H1 (cell line): ENCODE measurements around the gene UNC5B. TPM values are rescaled to one million over a fixed set of nuclear protein-coding genes. Genes with fewer than 3 reads are reported as not detected.

Experiments used
- CTCF ChIA-PET: fragments of 300-600 bp; sonication (Branson Sonifier 250); formaldehyde crosslinking; loops from one replicate; lab custom pipeline; 2021; ENCODE audit not compliant: partially characterized antibody; lab: Charles Lee
- POLR2A ChIA-PET: fragments of 300-600 bp; sonication (Branson Sonifier 250); formaldehyde crosslinking; loops from one replicate; lab custom pipeline; 2021; ENCODE audit warnings: inconsistent platforms; ENCODE audit not compliant: partially characterized antibody; lab: Charles Lee
- DNase-seq, 2 experiments: peaks; one replicate each; pipeline versions ENCODE4 v3.0.0 to v3.0.0-alpha.2; 2010 to 2022; ENCODE audit warnings: low spot score in 2 of 2, low read depth in 1 of 2, mixed read lengths in 1 of 2
- FAIRE-seq: peaks from 2 replicates; lab custom pipeline; 2011; peaks lifted over from hg19 to GRCh38; lab: Jason Lieb, UNC
- H2AFZ ChIP-seq: 2 replicates; pipeline ENCODE4 v1.8.1; 2012; ENCODE audit warnings: low read length, inconsistent platforms
- H2AK5ac ChIP-seq: 2 replicates; pipeline ENCODE4 v1.6.1; 2013; ENCODE audit warnings: low read depth, low read length
- H2BK120ac ChIP-seq: replicated peaks from 2 replicates; pipeline ENCODE3; 2013; ENCODE audit warnings: low read depth, low read length, inconsistent platforms
- H2BK12ac ChIP-seq: 2 replicates; pipeline ENCODE4 v1.6.1; 2013; ENCODE audit warnings: low read depth, low read length
- H2BK15ac ChIP-seq: 2 replicates; pipeline ENCODE4 v1.6.1; 2013; ENCODE audit warnings: low read length
- H2BK20ac ChIP-seq: 2 replicates; pipeline ENCODE4 v1.6.1; 2013; ENCODE audit warnings: low read length
- H2BK5ac ChIP-seq: 2 replicates; pipeline ENCODE4 v1.6.1; 2013; ENCODE audit warnings: low read depth, low read length
- H3K14ac ChIP-seq: 2 replicates; pipeline ENCODE4 v1.6.1; 2013; ENCODE audit warnings: inconsistent platforms; ENCODE audit not compliant: insufficient read length
- H3K18ac ChIP-seq: 2 replicates; pipeline ENCODE4 v1.6.1; 2013; ENCODE audit warnings: low read length; ENCODE audit errors: extremely low read depth
- H3K23ac ChIP-seq: 2 replicates; pipeline ENCODE4 v1.6.1; 2013; ENCODE audit warnings: inconsistent platforms; ENCODE audit not compliant: insufficient read length
- H3K23me2 ChIP-seq: 2 replicates; pipeline ENCODE4 v1.6.1; 2013; ENCODE audit warnings: low read depth, low read length
- H3K27ac ChIP-seq: 2 replicates; pipeline ENCODE4 v1.6.1; 2011; ENCODE audit warnings: low read depth, low read length, inconsistent platforms
- H3K27me3 ChIP-seq, 4 experiments: replicated peaks in 1 of 4; 1 replicate in 1 of 4; 2 replicates in 3 of 4; pipeline versions ENCODE4 v1.6.1 to v1.8.1; 2011 to 2013; ENCODE audit warnings: low read length in 3 of 4, mild to moderate bottlenecking in 3 of 4, inconsistent platforms in 2 of 4, mixed read lengths in 2 of 4, moderate library complexity in 1 of 4; ENCODE audit not compliant: control insufficient read depth in 3 of 4, insufficient read depth in 3 of 4; ENCODE audit errors: extremely low read depth in 1 of 4
- H3K36me3 ChIP-seq, 4 experiments: 2 replicates each; pipeline versions ENCODE4 v1.6.1 to v1.8.1; 2011 to 2013; ENCODE audit warnings: mild to moderate bottlenecking in 4 of 4, low read length in 3 of 4, moderate library complexity in 2 of 4, control low read depth in 1 of 4, inconsistent platforms in 1 of 4; ENCODE audit not compliant: insufficient read depth in 4 of 4, control insufficient read depth in 2 of 4
- H3K4ac ChIP-seq: replicated peaks from 2 replicates; pipeline ENCODE3; 2013; ENCODE audit warnings: low read length, low read depth, mixed read lengths, inconsistent platforms; ENCODE audit not compliant: insufficient read length
- H3K4me1 ChIP-seq, 4 experiments: replicated peaks in 1 of 4; 1 replicate in 1 of 4; 2 replicates in 3 of 4; pipeline versions ENCODE4 v1.6.1 to v1.8.1; 2011 to 2013; ENCODE audit warnings: low read length in 3 of 4, inconsistent platforms in 2 of 4, mixed read lengths in 1 of 4; ENCODE audit not compliant: insufficient read depth in 4 of 4, control insufficient read depth in 3 of 4
- H3K4me2 ChIP-seq, 2 experiments: 2 replicates each; pipeline versions ENCODE4 v1.6.1 to v1.8.1; 2011 to 2013; ENCODE audit warnings: low read depth in 2 of 2, low read length in 2 of 2, control low read depth in 1 of 2, inconsistent platforms in 1 of 2, mild to moderate bottlenecking in 1 of 2; ENCODE audit not compliant: insufficient read depth in 1 of 2
- H3K4me3 ChIP-seq, 4 experiments: fragments of 200-600, 300-600 bp in 1 of 4; sonication (generic), shearing (Covaris generic), sonication (Bioruptor Twin) in 1 of 4; 2 replicates each; pipeline versions ENCODE4 v1.5.1 to v1.8.1; 2011 to 2016; ENCODE audit warnings: low read length in 4 of 4, low read depth in 3 of 4, control low read depth in 2 of 4, inconsistent platforms in 2 of 4, mild to moderate bottlenecking in 2 of 4, mixed read lengths in 1 of 4, moderate library complexity in 1 of 4; ENCODE audit not compliant: insufficient read depth in 2 of 4; ENCODE audit errors: extremely low read depth in 1 of 4
- H3K56ac ChIP-seq: replicated peaks from 2 replicates; pipeline ENCODE3; 2013; ENCODE audit warnings: low read depth, mild to moderate bottlenecking, mixed read lengths, low read length, inconsistent platforms; ENCODE audit not compliant: insufficient read length
- H3K79me1 ChIP-seq: 2 replicates; pipeline ENCODE4 v1.6.1; 2013; ENCODE audit warnings: low read depth, low read length, control low read depth
- H3K79me2 ChIP-seq, 2 experiments: 2 replicates each; pipeline versions ENCODE4 v1.6.1 to v1.8.1; 2012 to 2013; ENCODE audit warnings: low read length in 2 of 2, mild to moderate bottlenecking in 2 of 2, inconsistent platforms in 1 of 2; ENCODE audit not compliant: insufficient read depth in 2 of 2, control insufficient read depth in 1 of 2
- H3K9ac ChIP-seq, 4 experiments: replicated peaks in 1 of 4; 1 replicate in 1 of 4; 2 replicates in 3 of 4; pipeline versions ENCODE4 v1.6.1 to v1.8.1; 2011 to 2013; ENCODE audit warnings: low read depth in 3 of 4, low read length in 3 of 4, control low read depth in 2 of 4, mild to moderate bottlenecking in 2 of 4, moderate library complexity in 2 of 4, inconsistent platforms in 1 of 4; ENCODE audit errors: extremely low read depth in 1 of 4
- H3K9me3 ChIP-seq, 2 experiments: 2 replicates each; pipeline versions ENCODE4 v1.6.1 to v1.8.1; 2012 to 2013; ENCODE audit warnings: mild to moderate bottlenecking in 2 of 2, moderate library complexity in 2 of 2, control low read depth in 1 of 2, inconsistent platforms in 1 of 2, low read depth in 1 of 2, low read length in 1 of 2, mixed read lengths in 1 of 2; ENCODE audit not compliant: insufficient read depth in 2 of 2
- H4K20me1 ChIP-seq, 2 experiments: replicated peaks in 1 of 2; 2 replicates each; pipeline versions ENCODE3 to v1.8.1; 2011 to 2013; ENCODE audit warnings: inconsistent platforms in 2 of 2, low read length in 2 of 2, mild to moderate bottlenecking in 1 of 2; ENCODE audit not compliant: insufficient read depth in 2 of 2, control insufficient read depth in 1 of 2
- H4K5ac ChIP-seq: 2 replicates; pipeline ENCODE4 v1.6.1; 2013; ENCODE audit warnings: low read length, low read depth, mixed read lengths, inconsistent platforms; ENCODE audit not compliant: insufficient read length
- H4K8ac ChIP-seq: 2 replicates; pipeline ENCODE4 v1.8.0; 2013; ENCODE audit warnings: mild to moderate bottlenecking, moderate library complexity, low read length, inconsistent platforms; ENCODE audit not compliant: insufficient read depth; ENCODE audit errors: extremely low read depth
- H4K91ac ChIP-seq: replicated peaks from 2 replicates; pipeline ENCODE3; 2013; ENCODE audit warnings: low read length, mixed read lengths, inconsistent platforms; ENCODE audit not compliant: insufficient read length
- EP300 ChIP-seq, 2 experiments: IDR thresholded peaks; 1 replicate in 1 of 2; 2 replicates in 1 of 2; pipeline ENCODE4 v1.6.1; 2011 to 2012; ENCODE audit warnings: low read depth in 2 of 2, low read length in 2 of 2, mild to moderate bottlenecking in 2 of 2, borderline replicate concordance in 1 of 2, inconsistent platforms in 1 of 2, moderate library complexity in 1 of 2
- FOSL1 ChIP-seq: IDR thresholded peaks from 2 replicates; pipeline ENCODE4 v1.6.1; 2011; ENCODE audit warnings: mild to moderate bottlenecking, low read depth, low read length, moderate library complexity; ENCODE audit not compliant: insufficient read depth
- GABPA ChIP-seq: IDR thresholded peaks from 2 replicates; pipeline ENCODE4 v1.6.1; 2011; ENCODE audit warnings: mild to moderate bottlenecking, low read length, moderate library complexity, borderline replicate concordance; ENCODE audit not compliant: insufficient read depth
- JUND ChIP-seq: IDR thresholded peaks from 2 replicates; pipeline ENCODE4 v1.6.1; 2011; ENCODE audit warnings: mild to moderate bottlenecking, improper control_type of control experiment, low read length
- PHF8 ChIP-seq: fragments of 200-600 bp; sonication (generic); conservative IDR thresholded peaks from 2 replicates; pipeline ENCODE4 v1.7.1; 2012; ENCODE audit warnings: low read depth, mild to moderate bottlenecking, inconsistent platforms, low read length, moderate library complexity
- RFX5 ChIP-seq: IDR thresholded peaks from 2 replicates; pipeline ENCODE4 v1.6.1; 2011; ENCODE audit warnings: low read depth, low read length, improper control_type of control experiment, borderline replicate concordance
- SIN3A ChIP-seq, 2 experiments: IDR thresholded peaks in 1 of 2; conservative IDR thresholded peaks in 1 of 2; 2 replicates each; pipeline ENCODE4 v1.6.1; 2011 to 2012; ENCODE audit warnings: low read length in 2 of 2, improper control_type of control experiment in 1 of 2, low read depth in 1 of 2, mild to moderate bottlenecking in 1 of 2
- TBP ChIP-seq: IDR thresholded peaks from 2 replicates; pipeline ENCODE4 v1.6.1; 2011; ENCODE audit warnings: low read depth, low read length, improper control_type of control experiment
- WGBS, 2 experiments: shearing (Covaris generic) in 1 of 2; methylation state at CpG; one replicate each; pipeline versions ENCODE4 v1.1.6 to v1.1.7; 2013 to 2015; ENCODE audit warnings: low lambda C conversion rate in 2 of 2, mixed read lengths in 2 of 2, inconsistent platforms in 1 of 2, low coverage in 1 of 2, missing lambda C conversion rate in 1 of 2; ENCODE audit not compliant: insufficient replicate concordance in 2 of 2, insufficient coverage in 1 of 2, insufficient read length in 1 of 2; ENCODE audit errors: extremely low coverage in 1 of 2, missing lambda C conversion rate in 1 of 2; 5-methylcytosine and 5-hydroxymethylcytosine counted together
- polyA plus RNA-seq, 7 experiments: library from polyadenylated mRNA; depleted of rRNA in 3 of 7; stranded (reverse) in 5 of 7; unstranded in 2 of 7; fragments of >200 nt in 5 of 7; fragments of 200-250 nt in 2 of 7; gene quantifications; 1 replicate in 5 of 7; 2 replicates in 1 of 7; 4 replicates in 1 of 7; pipeline versions ENCODE4 v1.2.1 to v1.2.3, GENCODE V29; 2011 to 2013; ENCODE audit warnings: missing spikeins in 2 of 7, mixed read lengths in 2 of 7
- total RNA-seq: library from RNA; stranded (reverse); fragmentation: NEBNext Ultra II Directional; extraction: Animal tissue kit (Norgen Biotek cat#: 25700); gene quantifications from 2 replicates; pipeline ENCODE4 v1.2.1, GENCODE V29; 2021
- TF ChIP-seq, protein P1 (sequence below): IDR thresholded peaks from 2 replicates; pipeline ENCODE4 v1.6.1; 2011; ENCODE audit warnings: low read length, improper control_type of control experiment

UNC5B gene
- total and polyA plus RNA-seq, 2 of the 8 experiments (the other 6 are each of a cell fraction or from before 2014, with no cell fraction given): 27.9 to 31.8 TPM

DNA sequence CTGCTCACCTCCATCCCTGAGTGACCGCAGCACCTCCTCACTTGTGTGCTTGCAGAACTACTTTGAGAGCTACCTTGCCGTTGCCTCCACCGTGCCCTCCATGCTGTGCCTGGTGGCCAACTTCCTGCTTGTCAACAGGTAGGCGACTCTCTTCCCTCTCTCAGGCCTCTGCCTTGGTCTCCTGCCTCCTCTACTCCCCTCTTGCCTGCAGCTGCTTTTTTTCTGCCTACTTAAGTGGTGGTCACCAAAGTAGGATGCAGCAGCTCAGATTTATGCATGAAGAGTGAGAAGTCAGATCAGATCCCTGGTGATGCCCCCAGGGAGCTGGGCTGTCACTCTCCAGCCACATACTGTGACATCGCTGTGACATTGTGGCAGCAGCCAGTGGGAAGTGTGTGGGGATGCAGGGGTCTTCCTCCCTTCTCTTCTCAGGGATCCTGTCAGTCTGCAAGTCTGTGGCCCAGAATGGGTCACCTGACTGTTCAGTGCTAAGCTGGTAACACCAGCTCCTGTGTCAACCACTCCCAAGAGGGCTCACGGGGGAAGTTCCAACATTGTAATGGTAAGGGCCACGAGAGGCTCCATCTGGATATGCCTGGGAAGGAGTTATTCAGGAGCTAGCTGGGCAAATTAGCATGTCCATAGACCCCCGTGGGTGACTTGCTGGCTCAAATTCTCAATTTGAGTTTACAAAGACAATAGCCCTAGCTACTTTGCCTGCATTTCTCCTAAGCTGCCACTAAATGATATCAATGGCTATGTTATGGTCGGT, 132.0 kb downstream of the UNC5B start:
- CTCF ChIA-PET: interaction anchor here (0.7 to 7.4 kb wide), 26 partner anchors 9 to 361 kb away, joined by 3 to 52 read pairs (median 4); partner anchors contain the start of gene SLC29A3
- H2BK20ac ChIP-seq: peak overlapping the region; percentile 100
- H3K56ac ChIP-seq: no peak overlapping the region
- peak overlapping the region; percentile 51 to 52 for H3K4me2 ChIP-seq
- peak overlapping the region; percentile 95 for H4K91ac ChIP-seq
- H3K9ac ChIP-seq: peak overlapping the region in 2 of 4 experiments; percentile 36 to 38; a peak in 2 of 7 replicates
- peak overlapping the region; percentile 60; the same call in 1 of the 2 replicates for H3K27ac ChIP-seq
- H2BK12ac ChIP-seq: peak overlapping the region; percentile 98
- H3K79me1 ChIP-seq: no peaks in the 10 kb centered on the region
- no peak overlapping the region for H2AFZ ChIP-seq
- FAIRE-seq: peak; percentile 94
- H2AK5ac ChIP-seq: peak overlapping the region; percentile 92; the same call in 1 of the 2 replicates
- no peak overlapping the region for H4K8ac ChIP-seq
- H4K20me1 ChIP-seq: no peaks in the 10 kb centered on the region
- H3K36me3 ChIP-seq: no peaks in the 10 kb centered on the region
- peak; percentile 64 to 78 for DNase-seq
- H3K4me3 ChIP-seq: peak overlapping the region in 3 of 4 experiments; percentile 6 to 34 (median 34); a peak in 3 of 8 replicates
- H3K79me2 ChIP-seq: no peaks in the 10 kb centered on the region
- H3K9me3 ChIP-seq: no peaks in the 10 kb centered on the region
- POLR2A ChIA-PET: interaction anchor here (0.8 to 0.9 kb wide), 2 partner anchors 25 to 314 kb away, joined by 3 to 5 read pairs; partner anchors contain the start of gene SLC29A3
- H2BK5ac ChIP-seq: peak overlapping the region; percentile 97
- peak overlapping the region; percentile 79 for H4K5ac ChIP-seq
- peak overlapping the region; percentile 85 for H2BK120ac ChIP-seq
- H3K4ac ChIP-seq: peak overlapping the region; percentile 47
- H3K18ac ChIP-seq: peak overlapping the region; percentile 97
- 26% methylated on average over 9 of the region's 9 CpGs; no CpG with 5 or more reads in 1 of the 2 experiments for WGBS, 2 experiments
- H2BK15ac ChIP-seq: peak overlapping the region; percentile 77; the same call in 1 of the 2 replicates
- H3K4me1 ChIP-seq: peaks cover 19 to 36% (median 28%) of the 10 kb centered on the region in 4 experiments
- no peaks in the 10 kb centered on the region for H3K27me3 ChIP-seq
- no peaks in the 10 kb centered on the region for H3K23me2 ChIP-seq
- H3K14ac ChIP-seq: no peak overlapping the region
- H3K23ac ChIP-seq: no peak overlapping the region
- TF ChIP-seq SIN3A (conservative IDR thresholded peaks at IDR 0.05 in 1 of 2, IDR thresholded peaks at IDR 0.05 in 1 of 2; ENCODE audit: low read depth in 1 of 2, low read length in 2 of 2) (peak in 1 of 2 experiments; percentile 32; a peak in 2 of 4 replicates), FOSL1 (no peak), TBP (no peak), RFX5 (no peak), PHF8 (no peak), JUND (no peak), GABPA (no peak), EP300 (IDR thresholded peaks at IDR 0.05; ENCODE audit: borderline replicate concordance in 1 of 2, low read depth in 2 of 2, low read length in 2 of 2) (peak in 1 of 2 experiments; percentile 68; a peak in 1 of 3 replicates)
- TF ChIP-seq, protein P1, sequence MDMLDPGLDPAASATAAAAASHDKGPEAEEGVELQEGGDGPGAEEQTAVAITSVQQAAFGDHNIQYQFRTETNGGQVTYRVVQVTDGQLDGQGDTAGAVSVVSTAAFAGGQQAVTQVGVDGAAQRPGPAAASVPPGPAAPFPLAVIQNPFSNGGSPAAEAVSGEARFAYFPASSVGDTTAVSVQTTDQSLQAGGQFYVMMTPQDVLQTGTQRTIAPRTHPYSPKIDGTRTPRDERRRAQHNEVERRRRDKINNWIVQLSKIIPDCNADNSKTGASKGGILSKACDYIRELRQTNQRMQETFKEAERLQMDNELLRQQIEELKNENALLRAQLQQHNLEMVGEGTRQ: peak; percentile 66; the same call in 1 of the 2 replicates
